Panc1 (cell line): Measurements from ENCODE around the gene PRSS27.

Experiments used
- CTCF ChIP-seq: fragments of 450-650 bp; IDR thresholded peaks from 2 replicates; pipeline ENCODE4 v1.5.1; 2017; ENCODE audit warnings: mild to moderate bottlenecking
- POLR2AphosphoS5 ChIP-seq: IDR thresholded peaks from 2 replicates; pipeline ENCODE4 v1.6.1; 2012; ENCODE audit warnings: mild to moderate bottlenecking, low read depth, low read length, moderate library complexity
- TCF7L2 ChIP-seq: IDR thresholded peaks from 2 replicates; pipeline ENCODE4 v1.6.1; 2011; ENCODE audit warnings: mild to moderate bottlenecking, low read depth, low read length, inconsistent platforms

- TF ChIP-seq CTCF, result no peak
- TF ChIP-seq POLR2AphosphoS5, result no peak
- no peak for TF ChIP-seq TCF7L2
Measured at GRCh38 chr16:2737238-2737605, 17.2 kb upstream of the PRSS27 start.
